Adipocyte (in vitro differentiated cells): Measurements from ENCODE around the gene CHKA.

Experiments used
- DNase-seq: peaks from one replicate; pipeline ENCODE4 v3.0.0-alpha.2; 2015; ENCODE audit warnings: low read depth
- H3K27me3 ChIP-seq: replicated peaks from 2 replicates; pipeline ENCODE4 v1.7.0; 2013; ENCODE audit warnings: mild to moderate bottlenecking, low read length, moderate library complexity; ENCODE audit not compliant: control insufficient read depth, insufficient read depth
- H3K36me3 ChIP-seq: 2 replicates; pipeline ENCODE4 v1.7.0; 2013; ENCODE audit warnings: low read length, mild to moderate bottlenecking, moderate library complexity; ENCODE audit not compliant: control insufficient read depth, insufficient read depth, severe bottlenecking
- H3K4me1 ChIP-seq: 2 replicates; pipeline ENCODE4 v1.7.0; 2013; ENCODE audit warnings: mild to moderate bottlenecking, low read length, moderate library complexity; ENCODE audit not compliant: control insufficient read depth, insufficient read depth
- H3K4me3 ChIP-seq: 2 replicates; pipeline ENCODE4 v1.7.0; 2013; ENCODE audit warnings: mild to moderate bottlenecking, low read length, moderate library complexity
- H3K9ac ChIP-seq: 2 replicates; pipeline ENCODE4 v1.7.0; 2013; ENCODE audit warnings: mild to moderate bottlenecking, low read length, moderate library complexity
- H3K9me3 ChIP-seq: 2 replicates; pipeline ENCODE4 v1.7.0; 2013; ENCODE audit warnings: mild to moderate bottlenecking, low read length, moderate library complexity; ENCODE audit not compliant: control insufficient read depth

CHKA gene

DNA sequence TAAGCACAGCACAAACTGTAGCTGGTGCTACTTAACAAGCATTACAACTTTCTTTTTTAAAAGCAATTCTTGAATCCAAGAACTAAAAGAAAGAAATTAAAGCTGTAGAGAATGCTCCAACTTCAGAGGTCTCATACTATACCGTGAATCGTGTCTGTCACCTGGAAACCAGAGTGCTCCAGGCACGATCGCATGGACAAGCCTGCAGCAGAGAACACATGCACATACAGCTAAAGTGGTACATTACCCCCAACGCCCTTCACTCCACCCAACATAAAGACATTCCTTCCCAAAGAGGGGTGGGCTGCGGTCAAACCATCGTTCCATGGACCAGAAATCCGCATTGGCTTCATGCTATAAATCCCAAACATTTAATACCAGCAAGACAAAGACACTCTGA, 31.5 kb downstream of the CHKA start:
- H3K9me3 ChIP-seq, result no peaks in the 10 kb centered on the region
- no peaks in the 10 kb centered on the region for H3K27me3 ChIP-seq
- no peak overlapping the region for H3K4me3 ChIP-seq
- no peak overlapping the region for H3K9ac ChIP-seq
- H3K36me3 ChIP-seq, result peaks cover 13% of the 10 kb centered on the region
- H3K4me1 ChIP-seq, result peaks cover 16% of the 10 kb centered on the region
- no peak for DNase-seq

DNA sequence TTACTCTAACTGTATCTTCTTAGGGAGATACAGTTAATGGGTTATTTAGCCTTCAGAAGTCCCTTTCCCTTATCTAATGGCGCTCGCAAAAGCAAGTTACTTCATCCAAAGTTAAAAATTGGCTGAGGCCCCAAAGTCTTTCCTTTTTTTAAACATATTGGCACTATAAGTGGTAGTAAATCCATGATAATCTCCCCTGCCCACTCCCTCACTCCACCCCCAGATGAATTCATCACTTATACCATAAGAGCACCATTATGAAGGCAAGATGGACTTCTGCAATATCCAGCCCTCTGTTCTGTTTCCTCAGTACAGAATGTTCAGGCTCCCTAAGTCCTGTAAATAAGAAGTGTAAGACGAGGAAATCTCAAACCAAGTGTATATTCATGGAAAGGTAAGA, 37.7 kb downstream of the CHKA start:
- DNase-seq, result no peak
- H3K27me3 ChIP-seq, result no peaks in the 10 kb centered on the region
- H3K4me3 ChIP-seq, result no peak overlapping the region
- H3K4me1 ChIP-seq, result no peaks in the 10 kb centered on the region
- H3K9me3 ChIP-seq, result no peaks in the 10 kb centered on the region
- no peak overlapping the region for H3K9ac ChIP-seq
- peaks cover 26% of the 10 kb centered on the region for H3K36me3 ChIP-seq

DNA sequence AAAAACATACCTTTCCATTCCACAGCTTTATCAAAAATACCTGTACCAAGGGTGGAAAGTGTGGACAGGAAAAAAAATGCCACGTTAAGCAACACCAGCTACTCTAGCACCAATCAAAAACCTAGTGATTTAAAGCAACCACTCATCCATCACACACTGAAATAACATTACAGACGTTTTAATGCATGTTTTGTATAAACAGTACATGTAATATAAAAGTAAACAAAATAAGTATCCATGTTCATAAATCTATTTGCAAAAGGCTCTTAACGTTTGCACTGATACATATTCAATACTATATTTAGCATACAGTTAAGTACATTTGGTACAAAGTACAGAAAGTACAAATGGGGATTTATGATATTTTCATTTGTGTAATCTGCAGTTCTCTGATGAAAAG, 38.7 kb downstream of the CHKA start:
- Histone ChIP-seq H3K9ac (no peak overlapping the region), H3K36me3 (peaks cover 31% of the 10 kb centered on the region), H3K9me3 (no peaks in the 10 kb centered on the region), H3K27me3 (no peaks in the 10 kb centered on the region), H3K4me3 (no peak overlapping the region), H3K4me1 (no peaks in the 10 kb centered on the region)
- no peak for DNase-seq

DNA sequence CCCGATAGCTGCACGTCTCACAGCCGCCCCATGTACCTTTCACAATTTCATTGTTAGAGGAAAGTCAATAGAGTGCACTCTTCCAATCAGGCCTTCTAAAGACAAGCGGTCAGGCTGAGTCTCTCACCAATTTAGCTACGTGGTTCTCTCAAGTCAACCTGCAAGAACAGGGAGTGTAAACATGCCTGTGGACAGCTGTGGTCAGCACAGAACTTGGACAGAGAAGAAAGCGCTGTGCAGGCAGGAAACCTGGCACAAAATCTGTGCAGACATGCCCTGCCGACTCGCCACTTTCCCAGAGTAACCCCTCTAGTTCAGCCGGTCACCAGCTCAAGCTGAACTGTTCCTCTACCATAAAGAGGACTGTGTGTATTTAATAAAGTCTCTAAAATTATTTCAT, 39.5 kb downstream of the CHKA start:
- Histone ChIP-seq H3K4me1 (no peaks in the 10 kb centered on the region), H3K4me3 (no peak overlapping the region), H3K9ac (no peak overlapping the region), H3K36me3 (peaks cover 34% of the 10 kb centered on the region), H3K9me3 (no peaks in the 10 kb centered on the region), H3K27me3 (no peaks in the 10 kb centered on the region)
- DNase-seq, result no peak

DNA sequence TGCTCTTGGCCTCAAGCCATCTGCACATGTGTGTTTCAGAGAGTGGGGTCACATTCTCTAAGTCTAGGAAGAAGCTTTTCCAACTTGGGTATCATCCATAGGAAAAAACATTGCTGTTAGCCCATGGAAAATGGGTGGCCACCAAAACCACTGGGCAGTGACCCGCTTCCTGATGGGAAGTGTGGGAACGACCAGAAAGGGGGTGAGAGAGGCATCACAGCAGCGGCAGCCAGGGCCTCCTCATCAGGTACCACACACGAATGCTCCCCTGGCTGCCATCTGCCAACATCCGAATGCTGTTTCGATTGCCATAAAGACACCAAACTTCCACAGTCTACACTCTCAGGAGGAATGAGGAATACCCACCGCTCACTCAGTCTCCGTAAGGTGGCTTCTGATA, 40.3 kb downstream of the CHKA start:
- DNase-seq, result no peak
- Histone ChIP-seq H3K27me3 (no peaks in the 10 kb centered on the region), H3K4me3 (no peak overlapping the region), H3K4me1 (no peaks in the 10 kb centered on the region), H3K36me3 (peaks cover 41% of the 10 kb centered on the region), H3K9ac (no peak overlapping the region), H3K9me3 (no peaks in the 10 kb centered on the region)

DNA sequence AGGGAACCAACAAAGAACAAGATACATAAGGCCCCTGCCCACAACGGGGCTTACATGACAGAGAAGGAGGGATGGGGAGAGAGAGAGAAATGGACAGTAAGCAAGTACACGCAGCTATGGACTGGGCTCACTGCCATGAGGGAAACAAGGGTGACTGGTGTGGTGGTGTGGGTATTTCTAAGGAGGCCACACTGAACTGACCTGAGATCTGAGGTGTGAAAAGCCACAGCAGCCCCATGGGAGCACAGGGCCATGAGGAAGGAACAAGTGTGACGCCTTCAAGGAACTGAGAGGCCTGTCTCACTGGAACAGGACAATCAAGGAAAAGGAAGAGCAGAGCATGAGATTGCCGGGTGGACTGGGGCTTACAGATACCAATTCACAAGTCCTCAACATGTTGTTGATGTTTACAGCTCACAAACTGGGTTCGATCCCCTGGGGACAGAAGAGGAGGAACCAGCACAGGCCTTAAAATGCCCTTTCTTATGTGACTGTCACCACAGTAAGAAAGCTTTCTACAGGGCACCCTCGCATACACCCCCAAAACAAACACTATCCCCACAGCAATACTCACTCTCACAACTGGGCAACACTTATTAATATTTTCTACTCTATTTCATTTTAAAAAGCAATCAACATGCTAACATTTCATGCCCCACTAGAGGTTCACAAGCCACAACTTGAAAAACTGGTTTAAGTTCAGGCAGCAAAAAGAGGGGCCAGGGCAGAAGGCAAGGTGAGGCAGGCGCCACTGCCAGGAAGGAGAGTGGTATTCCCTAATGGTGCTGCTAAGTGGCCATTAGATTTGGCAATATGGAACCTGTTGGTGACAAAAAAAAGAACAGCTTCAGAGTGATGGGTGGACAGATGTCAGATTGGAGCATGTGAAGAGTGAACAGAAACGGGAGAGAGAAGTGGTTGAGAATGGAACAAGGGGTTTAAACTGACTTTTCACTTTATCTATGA, 43.3 kb downstream of the CHKA start:
- no peak overlapping the region for H3K4me3 ChIP-seq
- H3K9me3 ChIP-seq, result no peaks in the 10 kb centered on the region
- peaks cover 61% of the 10 kb centered on the region for H3K36me3 ChIP-seq
- DNase-seq, result no peak
- H3K4me1 ChIP-seq, result no peaks in the 10 kb centered on the region
- no peaks in the 10 kb centered on the region for H3K27me3 ChIP-seq
- no peak overlapping the region for H3K9ac ChIP-seq

DNA sequence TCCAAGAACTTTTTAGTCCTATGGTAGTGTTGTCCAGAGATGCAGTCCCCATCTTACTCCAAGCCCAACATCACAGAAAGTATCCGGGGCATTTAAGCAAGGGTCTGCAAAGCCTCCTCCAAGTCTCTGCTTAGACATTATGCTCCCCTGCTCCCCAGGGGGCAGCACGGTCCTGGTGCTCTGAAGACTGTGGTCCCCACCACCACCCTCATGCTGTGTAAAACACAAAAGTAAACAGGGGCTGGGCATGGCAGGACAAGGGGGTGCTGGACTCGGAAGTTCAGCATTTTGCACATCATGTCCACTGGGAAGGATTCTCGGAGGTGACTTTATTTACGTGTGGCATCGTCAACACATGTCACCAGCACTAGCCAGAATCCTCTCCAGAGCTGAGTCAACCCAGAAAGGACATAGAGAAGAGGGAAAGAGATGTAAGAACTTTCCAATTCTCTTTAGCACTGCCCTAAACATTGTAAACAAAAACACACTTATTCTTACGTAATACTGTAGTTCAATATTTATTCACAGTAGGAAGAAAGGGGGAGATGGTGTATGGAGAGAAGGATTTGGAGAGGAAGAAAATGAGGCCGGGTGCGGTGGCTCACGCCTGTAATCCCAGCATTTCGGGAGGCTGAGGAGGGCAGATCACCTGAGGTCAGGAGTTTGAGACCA, 44.7 kb downstream of the CHKA start:
- Histone ChIP-seq H3K36me3 (peaks cover 72% of the 10 kb centered on the region), H3K9me3 (no peaks in the 10 kb centered on the region), H3K27me3 (no peaks in the 10 kb centered on the region), H3K4me1 (no peaks in the 10 kb centered on the region), H3K4me3 (no peak overlapping the region), H3K9ac (no peak overlapping the region)
- no peak for DNase-seq

DNA sequence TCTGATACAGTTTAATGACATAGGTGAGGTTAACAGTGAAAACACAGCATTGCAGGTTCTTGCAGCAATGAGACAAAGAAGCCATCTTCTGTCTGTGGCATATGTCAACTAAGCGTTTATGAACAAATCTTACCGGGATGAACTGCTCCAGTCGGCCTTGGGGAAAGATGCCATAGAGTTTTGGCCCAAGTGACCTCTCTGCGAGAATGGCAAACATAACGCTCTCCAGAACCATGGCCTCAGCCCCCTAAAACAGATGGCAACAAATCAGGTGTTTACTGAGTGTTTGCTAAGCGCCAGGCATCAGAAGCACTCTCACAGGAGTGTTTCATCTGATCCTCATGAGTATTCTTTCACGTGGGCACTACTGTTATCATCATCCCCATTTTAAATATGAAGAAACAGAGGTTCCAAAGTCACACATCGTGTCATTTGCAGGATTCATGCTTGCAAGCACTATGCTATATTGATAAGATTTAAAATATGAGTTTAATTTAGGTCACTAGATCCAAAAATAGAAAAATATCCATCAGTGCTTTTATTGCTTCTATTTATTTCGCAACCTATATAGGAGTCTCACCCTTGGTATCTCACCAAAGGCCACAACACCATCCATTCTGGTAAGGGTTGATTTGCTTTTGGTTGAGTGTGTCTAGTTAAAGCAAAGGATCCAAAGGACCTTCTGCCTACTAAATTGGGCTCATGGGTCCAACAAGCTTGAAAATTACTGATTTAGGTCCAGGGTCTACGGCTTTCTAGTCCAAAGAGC, 46.4 kb downstream of the CHKA start:
- Histone ChIP-seq H3K27me3 (no peaks in the 10 kb centered on the region), H3K4me1 (no peaks in the 10 kb centered on the region), H3K36me3 (peaks cover 74% of the 10 kb centered on the region), H3K9ac (no peak overlapping the region), H3K9me3 (no peaks in the 10 kb centered on the region), H3K4me3 (no peak overlapping the region)
- DNase-seq, result no peak

DNA sequence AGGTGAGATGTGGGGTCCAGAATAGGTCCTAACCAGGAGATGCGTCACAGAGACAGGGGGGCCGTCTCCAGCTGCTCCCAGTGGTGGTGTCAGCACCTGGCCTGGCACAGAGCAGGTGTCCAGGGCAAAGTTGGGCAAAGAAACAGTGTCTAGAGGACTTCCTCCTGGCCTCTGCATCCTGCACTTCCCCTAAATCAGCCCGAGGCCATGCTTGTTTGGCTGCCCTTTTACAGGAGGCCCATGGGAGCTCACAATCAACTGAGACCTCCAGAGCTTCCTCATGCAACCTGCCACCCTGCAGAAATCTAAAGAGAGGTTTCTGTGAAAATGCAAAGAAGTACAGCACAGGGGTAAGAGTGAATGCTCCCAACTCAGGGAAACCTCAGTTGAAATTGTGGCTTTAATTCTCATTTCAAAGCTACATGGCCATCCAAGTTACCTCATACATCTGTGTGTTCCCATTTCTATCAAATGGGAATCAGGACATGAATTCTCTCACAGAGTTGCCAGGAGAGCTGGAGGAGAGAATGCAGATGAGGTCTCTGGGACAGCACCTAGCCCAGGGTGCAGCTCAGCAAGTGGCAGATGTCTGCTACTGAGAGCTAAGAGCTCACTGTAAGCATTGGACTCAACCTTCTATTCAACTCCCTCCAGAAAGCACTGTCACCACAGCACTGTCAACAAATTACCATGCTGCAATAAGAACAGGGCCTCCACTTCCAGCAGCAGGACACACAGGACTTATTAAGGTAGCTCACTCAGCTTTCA, 49.7 kb downstream of the CHKA start:
- no peaks in the 10 kb centered on the region for H3K27me3 ChIP-seq
- no peak overlapping the region for H3K4me3 ChIP-seq
- no peaks in the 10 kb centered on the region for H3K9me3 ChIP-seq
- no peak for DNase-seq
- no peak overlapping the region for H3K9ac ChIP-seq
- H3K4me1 ChIP-seq, result no peaks in the 10 kb centered on the region
- peaks cover 89% of the 10 kb centered on the region for H3K36me3 ChIP-seq

DNA sequence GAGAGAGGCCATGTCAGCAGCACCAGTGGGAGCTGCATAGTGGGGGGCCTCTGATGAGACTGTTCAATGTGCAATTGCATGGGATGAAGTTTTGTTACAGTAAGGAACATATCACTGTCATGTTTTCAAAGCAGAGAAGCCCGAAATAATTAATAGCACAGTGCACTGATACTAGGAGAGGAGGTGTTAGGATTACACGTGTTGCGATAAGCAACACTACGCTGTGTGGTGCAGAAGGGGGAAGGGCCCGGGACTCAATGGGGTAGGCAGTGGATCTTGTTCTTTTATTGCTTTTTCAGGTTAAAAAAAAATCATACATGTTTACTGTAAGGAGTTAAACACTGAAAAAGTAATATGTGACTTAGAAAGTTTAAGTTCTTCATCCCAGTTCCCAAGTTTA, 53.2 kb downstream of the CHKA start:
- H3K36me3 ChIP-seq, result peaks cover 97% of the 10 kb centered on the region
- H3K27me3 ChIP-seq, result no peaks in the 10 kb centered on the region
- no peak for DNase-seq
- no peaks in the 10 kb centered on the region for H3K9me3 ChIP-seq
- no peaks in the 10 kb centered on the region for H3K4me1 ChIP-seq
- no peak overlapping the region for H3K4me3 ChIP-seq
- H3K9ac ChIP-seq, result no peak overlapping the region
